OCI-LY3 (cell line): ENCODE data around the gene RNF225.
"Not testable (repeated sequence)": the region's sequence is repeated elsewhere in the genome, so short reads cannot be mapped to it uniquely, and the experiment has no call there.

Experiments used
- H2AFZ ChIP-seq: fragments of 200-600, 300-600 bp; shearing (Covaris generic); 2 replicates; pipeline ENCODE4 v1.6.0; 2014; ENCODE audit warnings: antibody characterized with exemption, low read depth, low read length
- H3K27ac ChIP-seq: fragments of 200-600, 300-600 bp; sonication (generic); 2 replicates; pipeline ENCODE4 v1.5.1; 2014; ENCODE audit warnings: mild to moderate bottlenecking, low read length, moderate library complexity, mixed read lengths
- H3K27me3 ChIP-seq: fragments of 200-600, 300-600 bp; sonication (generic); 2 replicates; pipeline ENCODE4 v1.6.1; 2014; ENCODE audit warnings: low read depth, low read length, mixed read lengths
- H3K36me3 ChIP-seq: fragments of 200-600, 300-600 bp; sonication (generic); replicated peaks from 2 replicates; pipeline ENCODE3; 2014; ENCODE audit warnings: low read depth, low read length, mixed read lengths
- H3K4me1 ChIP-seq: fragments of 300-600, 200-600 bp; sonication (generic); 2 replicates; pipeline ENCODE4 v1.6.1; 2014; ENCODE audit warnings: low read length, mixed read lengths
- H3K4me2 ChIP-seq: fragments of 200-600, 300-600 bp; sonication (generic); 2 replicates; pipeline ENCODE4 v1.6.1; 2014; ENCODE audit warnings: low read length, mixed read lengths
- H3K4me3 ChIP-seq: fragments of 300-600, 200-600 bp; sonication (generic); 2 replicates; pipeline ENCODE4 v1.5.1; 2014; ENCODE audit warnings: antibody characterized with exemption, mild to moderate bottlenecking, low read length, moderate library complexity
- H3K79me2 ChIP-seq: fragments of 300-600, 200-600 bp; shearing (Covaris generic); 2 replicates; pipeline ENCODE4 v1.6.1; 2014; ENCODE audit warnings: mild to moderate bottlenecking, low read length, mixed read lengths
- H3K9ac ChIP-seq: fragments of 300-600, 200-600 bp; shearing (Covaris generic); 2 replicates; pipeline ENCODE4 v1.6.0; 2014; ENCODE audit warnings: mild to moderate bottlenecking, low read length, moderate library complexity
- H3K9me3 ChIP-seq: fragments of 200-600, 300-600 bp; shearing (Covaris generic); 2 replicates; pipeline ENCODE4 v1.6.1; 2014; ENCODE audit warnings: low read length, mixed read lengths; ENCODE audit not compliant: insufficient read depth
- H4K20me1 ChIP-seq: fragments of 200-600, 300-600 bp; sonication (generic); 2 replicates; pipeline ENCODE4 v1.6.1; 2016; ENCODE audit warnings: low read length, mixed read lengths; ENCODE audit not compliant: insufficient read depth
- CTCF ChIP-seq: fragments of 200-600, 300-600 bp; sonication (generic); IDR thresholded peaks from 2 replicates; pipeline ENCODE4 v1.5.1; 2014; ENCODE audit warnings: antibody characterized with exemption, low read length, low read depth
- EZH2phosphoT487 ChIP-seq: fragments of 200-600 bp; shearing (Covaris generic); IDR thresholded peaks from 2 replicates; pipeline ENCODE4 v1.6.1; 2018; ENCODE audit warnings: antibody characterized with exemption, mixed run types, low read depth

The RNF225 gene

GRCh38 chr19:58439576-58440554, 44.4 kb downstream of the RNF225 start, which contains the start of gene ZNF132:
Gene ZNF132, minus strand, starts transcription at chr19:58440153. Its CDS starts 332 bp downstream, at chr19:58439821.
- H3K4me1 ChIP-seq = no peaks in the 10 kb centered on the region; the same call in 1 of the 2 replicates
- H3K79me2 ChIP-seq = no peaks in the 10 kb centered on the region
- no peak within 1 kb of the TSS for H3K9ac ChIP-seq
- H3K4me2 ChIP-seq = no peak within 1 kb of the TSS
- H3K9me3 ChIP-seq = no peaks in the 10 kb centered on the region
- H2AFZ ChIP-seq = no peak within 1 kb of the TSS
- H3K4me3 ChIP-seq = no peak within 1 kb of the TSS
- no peaks in the 10 kb centered on the region for H3K27me3 ChIP-seq
- H3K36me3 ChIP-seq = peaks cover under 1% of the 10 kb centered on the region
- H3K27ac ChIP-seq = no peak within 1 kb of the TSS
- H4K20me1 ChIP-seq = no peaks in the 10 kb centered on the region
- no peak for TF ChIP-seq CTCF
- no peak for TF ChIP-seq EZH2phosphoT487

GRCh38 chr19:58440556-58440955, 45.1 kb downstream of the RNF225 start:
- H3K4me2 ChIP-seq = no peak overlapping the region
- no peaks in the 10 kb centered on the region for H3K79me2 ChIP-seq
- no peak for TF ChIP-seq EZH2phosphoT487
- no peak for TF ChIP-seq CTCF
- H3K27ac ChIP-seq = no peak overlapping the region
- H4K20me1 ChIP-seq = no peaks in the 10 kb centered on the region
- no peak overlapping the region for H3K9ac ChIP-seq
- H3K9me3 ChIP-seq = no peaks in the 10 kb centered on the region
- no peaks in the 10 kb centered on the region; the same call in 1 of the 2 replicates for H3K4me1 ChIP-seq
- H3K4me3 ChIP-seq = no peak overlapping the region
- no peaks in the 10 kb centered on the region for H3K36me3 ChIP-seq
- H3K27me3 ChIP-seq = no peaks in the 10 kb centered on the region
- no peak overlapping the region for H2AFZ ChIP-seq

- not testable (repeated sequence) for H3K9ac ChIP-seq, H3K36me3 ChIP-seq, H3K79me2 ChIP-seq, H2AFZ ChIP-seq, H4K20me1 ChIP-seq, H3K27me3 ChIP-seq, H3K4me2 ChIP-seq, H3K27ac ChIP-seq, H3K4me3 ChIP-seq, H3K9me3 ChIP-seq, H3K4me1 ChIP-seq
Observed at GRCh38 chr19:58442986-58443385, 47.5 kb downstream of the RNF225 start.
